ENCODE results near the gene KLF15.

DNA sequence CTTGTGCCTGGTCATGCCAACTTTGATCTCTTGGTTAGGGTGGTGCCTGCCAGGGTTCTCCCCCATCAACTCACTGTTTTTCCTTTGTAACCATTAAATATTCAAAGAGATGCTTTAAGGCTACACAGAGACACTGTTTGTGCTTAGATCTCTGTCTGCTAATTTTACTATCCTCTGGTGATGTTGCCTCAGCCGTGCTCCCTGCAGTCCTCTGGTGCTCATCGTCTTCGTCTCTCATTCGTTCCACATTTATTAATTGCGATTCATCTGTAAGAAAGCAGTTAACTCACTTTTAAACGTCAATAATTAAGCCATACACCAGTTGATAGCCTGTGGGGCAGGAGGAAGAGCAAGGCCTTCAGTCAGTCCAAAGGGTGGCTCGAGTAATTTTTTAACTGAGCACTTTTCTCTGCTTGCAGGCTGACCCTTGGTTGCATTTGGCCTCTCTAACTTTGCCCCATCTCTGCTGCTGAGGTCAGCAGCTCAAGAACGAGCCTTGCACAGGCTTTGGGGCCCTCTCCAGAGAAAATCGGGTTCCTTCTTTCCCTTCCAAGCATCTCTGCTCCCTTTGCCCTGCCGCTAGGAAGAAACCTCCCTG lies 62.9 kb downstream of the KLF15 start:
- TF ChIP-seq, protein P1, sequence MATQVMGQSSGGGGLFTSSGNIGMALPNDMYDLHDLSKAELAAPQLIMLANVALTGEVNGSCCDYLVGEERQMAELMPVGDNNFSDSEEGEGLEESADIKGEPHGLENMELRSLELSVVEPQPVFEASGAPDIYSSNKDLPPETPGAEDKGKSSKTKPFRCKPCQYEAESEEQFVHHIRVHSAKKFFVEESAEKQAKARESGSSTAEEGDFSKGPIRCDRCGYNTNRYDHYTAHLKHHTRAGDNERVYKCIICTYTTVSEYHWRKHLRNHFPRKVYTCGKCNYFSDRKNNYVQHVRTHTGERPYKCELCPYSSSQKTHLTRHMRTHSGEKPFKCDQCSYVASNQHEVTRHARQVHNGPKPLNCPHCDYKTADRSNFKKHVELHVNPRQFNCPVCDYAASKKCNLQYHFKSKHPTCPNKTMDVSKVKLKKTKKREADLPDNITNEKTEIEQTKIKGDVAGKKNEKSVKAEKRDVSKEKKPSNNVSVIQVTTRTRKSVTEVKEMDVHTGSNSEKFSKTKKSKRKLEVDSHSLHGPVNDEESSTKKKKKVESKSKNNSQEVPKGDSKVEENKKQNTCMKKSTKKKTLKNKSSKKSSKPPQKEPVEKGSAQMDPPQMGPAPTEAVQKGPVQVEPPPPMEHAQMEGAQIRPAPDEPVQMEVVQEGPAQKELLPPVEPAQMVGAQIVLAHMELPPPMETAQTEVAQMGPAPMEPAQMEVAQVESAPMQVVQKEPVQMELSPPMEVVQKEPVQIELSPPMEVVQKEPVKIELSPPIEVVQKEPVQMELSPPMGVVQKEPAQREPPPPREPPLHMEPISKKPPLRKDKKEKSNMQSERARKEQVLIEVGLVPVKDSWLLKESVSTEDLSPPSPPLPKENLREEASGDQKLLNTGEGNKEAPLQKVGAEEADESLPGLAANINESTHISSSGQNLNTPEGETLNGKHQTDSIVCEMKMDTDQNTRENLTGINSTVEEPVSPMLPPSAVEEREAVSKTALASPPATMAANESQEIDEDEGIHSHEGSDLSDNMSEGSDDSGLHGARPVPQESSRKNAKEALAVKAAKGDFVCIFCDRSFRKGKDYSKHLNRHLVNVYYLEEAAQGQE (IDR thresholded peaks at IDR 0.05; ENCODE audit: insufficient read depth in 1 of 2, low read depth in 2 of 2, low read length in 2 of 2), result no peak
- no peak for TF ChIP-seq TAF1 (IDR thresholded peaks at IDR 0.05; ENCODE audit: borderline replicate concordance, insufficient read depth, low read length)
- TF ChIP-seq SIN3A (IDR thresholded peaks at IDR 0.05; ENCODE audit: borderline replicate concordance, insufficient read depth, low read length), result no peak

Data from PFSK-1 (cell line).